GM19324 (cell line): ENCODE results near the gene ELOVL6.
"Not testable (repeated sequence)": the region's sequence is repeated elsewhere in the genome, so short reads cannot be mapped to it uniquely, and the experiment has no call there.

Experiments
- ATAC-seq: cut with Tn5 transposase; IDR thresholded peaks from one replicate; pipeline ENCODE4 v1.9.1; 2021; ENCODE audit warnings: mild to moderate bottlenecking, moderate library complexity; ENCODE audit not compliant: unreplicated experiment, low FRiP score

ELOVL6 gene

GRCh38 chr4:110197529-110198042, 829 bp downstream of the ELOVL6 start:
- ATAC-seq = no peak

DNA sequence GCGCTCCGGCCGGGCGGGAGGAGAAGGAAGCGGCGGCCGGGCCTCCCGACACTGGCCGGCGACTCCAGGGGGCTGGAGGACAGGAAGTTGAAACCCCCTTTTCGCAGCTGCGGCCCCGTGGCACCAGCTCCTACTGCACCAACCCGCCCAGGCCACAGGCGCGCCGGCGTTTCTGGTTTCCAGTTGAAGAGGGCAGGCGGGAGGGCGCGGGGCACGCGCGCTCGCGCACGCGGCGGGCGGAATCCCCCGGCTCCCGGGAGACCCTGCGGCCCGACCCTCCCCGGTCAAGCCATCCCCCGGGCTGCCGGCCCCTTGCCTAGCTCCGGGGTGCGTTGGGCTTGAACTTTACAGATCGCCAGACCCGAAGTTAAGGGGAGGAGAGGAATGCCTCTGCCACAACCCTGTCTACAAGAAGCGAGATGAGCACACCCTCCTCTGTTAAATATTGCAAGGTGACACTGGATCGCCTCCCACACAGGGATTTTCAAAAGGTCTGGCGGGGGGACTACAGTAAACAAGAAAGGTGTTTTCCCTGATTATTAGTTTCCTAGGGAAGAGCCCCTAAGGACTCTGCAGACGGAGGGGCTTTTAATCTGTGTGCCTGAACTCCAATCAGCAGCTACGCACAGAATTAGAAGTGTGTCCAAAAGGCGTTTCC, 1.4 kb downstream of the ELOVL6 start:
- ATAC-seq = peak; percentile 33

GRCh38 chr4:110196206-110196870, 2.1 kb downstream of the ELOVL6 start:
- ATAC-seq = peak; percentile 41

GRCh38 chr4:110195561-110196205, 2.7 kb downstream of the ELOVL6 start:
- peak; percentile 0 for ATAC-seq

- peak; percentile 82 for ATAC-seq
Observed at GRCh38 chr4:110193822-110194761, 4.3 kb downstream of the ELOVL6 start.

DNA sequence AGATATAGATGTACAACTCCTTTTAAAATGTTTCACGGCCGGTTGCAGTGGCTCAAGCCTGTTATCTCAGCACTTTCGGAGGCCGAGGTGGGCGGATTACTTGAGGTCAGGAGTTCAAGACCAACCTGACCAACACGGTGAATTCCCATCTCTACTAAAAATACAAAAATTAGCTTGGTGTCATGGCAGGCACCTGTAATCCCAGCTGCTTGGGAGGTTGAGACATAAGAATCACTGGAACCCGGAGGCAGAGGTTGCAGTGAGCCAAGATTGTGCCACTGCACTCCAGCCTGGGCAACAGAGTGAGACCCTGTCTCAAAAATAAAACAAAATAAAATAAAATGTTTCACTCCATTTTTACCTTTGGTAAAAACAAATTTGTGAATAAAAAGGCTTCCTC, 5.1 kb downstream of the ELOVL6 start:
- not testable (repeated sequence) for ATAC-seq

DNA sequence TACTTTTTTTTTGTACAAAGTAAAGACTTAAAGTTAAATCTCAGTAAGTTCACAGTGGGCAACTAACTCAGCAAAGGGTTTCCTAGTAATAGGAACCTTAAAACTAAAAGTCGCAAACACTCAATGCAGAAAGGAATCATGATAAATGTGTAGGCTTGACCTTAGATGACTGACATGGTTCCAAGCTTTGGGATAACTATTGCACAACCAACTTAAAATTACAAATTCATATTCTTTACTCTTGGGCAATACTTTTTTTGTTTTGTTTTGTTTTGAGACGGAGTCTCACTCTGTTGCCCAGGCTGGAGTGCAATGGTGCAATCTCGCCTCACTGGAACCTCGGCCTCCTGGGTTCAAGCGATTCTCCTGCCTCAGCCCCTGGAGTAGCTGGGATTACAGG, 8.2 kb downstream of the ELOVL6 start:
- ATAC-seq = no peak

- no peak for ATAC-seq
Observed at GRCh38 chr4:110188113-110188512, 10.3 kb downstream of the ELOVL6 start.

DNA sequence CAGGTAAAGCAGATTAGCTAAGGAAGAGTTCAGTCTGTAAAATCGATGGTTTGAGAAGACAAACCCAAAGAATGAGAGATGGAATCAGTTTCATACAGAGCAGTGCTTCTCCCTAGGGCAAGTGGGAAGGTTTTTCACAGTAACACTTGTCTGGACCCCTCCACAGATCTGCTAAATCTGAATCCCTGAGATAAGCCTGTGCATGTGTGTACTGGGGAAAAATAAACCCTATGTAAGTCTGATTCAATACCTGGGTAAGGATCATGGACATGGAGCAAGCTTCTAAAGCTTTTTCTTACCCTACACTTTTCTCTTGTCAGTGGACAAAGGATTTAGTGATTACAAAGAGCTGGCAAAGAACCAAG, 13.6 kb downstream of the ELOVL6 start:
- ATAC-seq = no peak

GRCh38 chr4:110184140-110184790, 14.2 kb downstream of the ELOVL6 start:
- ATAC-seq = no peak

DNA sequence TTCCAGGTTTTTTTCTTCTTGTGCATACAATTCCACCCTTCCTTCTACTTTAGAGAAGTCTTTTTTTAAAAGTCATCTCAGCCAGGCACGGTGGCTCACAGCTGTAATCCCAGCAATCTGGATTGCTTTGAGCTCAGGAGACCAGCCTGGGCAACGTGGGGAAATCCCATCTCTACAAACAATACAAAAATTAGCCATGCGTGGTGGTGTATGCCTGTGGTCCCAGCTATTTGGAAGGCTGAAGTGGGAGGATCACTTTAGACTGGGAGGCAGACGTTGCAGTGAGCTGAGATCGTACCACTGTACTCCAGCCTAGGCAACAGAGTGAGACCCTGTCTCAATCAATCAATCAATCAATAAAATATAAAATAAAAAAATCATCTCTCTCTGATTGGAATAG, 14.8 kb downstream of the ELOVL6 start:
- no peak for ATAC-seq

GRCh38 chr4:110183058-110183457, 15.4 kb downstream of the ELOVL6 start:
- ATAC-seq = no peak

DNA sequence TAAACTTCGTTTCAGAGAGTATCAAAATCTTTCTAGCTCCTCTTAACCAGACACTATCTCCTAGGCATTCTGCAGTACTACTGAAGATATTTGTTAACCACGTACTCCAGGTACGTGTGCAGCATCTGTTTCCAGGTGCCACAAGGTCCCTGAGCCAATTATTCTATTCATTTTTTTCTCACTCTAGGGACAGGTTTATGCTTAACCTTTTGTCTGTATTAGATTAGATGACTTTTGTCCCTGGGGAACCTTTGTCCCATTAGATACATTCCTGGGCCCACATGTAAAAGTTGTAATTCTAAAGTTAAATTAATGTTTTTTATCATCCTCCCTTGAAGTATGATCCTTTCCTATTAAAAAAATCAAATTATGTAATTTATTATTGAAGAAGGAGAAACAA, 16.5 kb downstream of the ELOVL6 start:
- no peak for ATAC-seq

GRCh38 chr4:110175634-110176033, 22.8 kb downstream of the ELOVL6 start:
- ATAC-seq = no peak

DNA sequence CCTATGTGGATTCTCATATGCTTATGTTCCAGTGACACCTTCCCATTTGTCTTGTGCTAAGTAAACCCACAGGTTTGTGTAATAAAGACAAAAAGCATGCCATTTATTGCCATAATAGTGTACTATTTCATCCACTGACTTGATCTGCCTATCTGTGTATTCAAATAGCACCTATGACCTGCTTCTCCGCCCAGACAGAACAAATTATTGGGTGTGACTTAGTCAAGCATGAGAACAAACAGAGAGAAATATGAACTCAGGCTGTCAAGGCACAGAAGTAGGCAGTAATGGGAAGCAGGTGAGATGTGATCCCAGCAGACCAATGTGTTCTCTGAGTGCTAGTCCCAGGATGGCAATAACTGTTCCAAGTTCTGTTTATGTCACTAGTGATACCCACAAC, 25.4 kb downstream of the ELOVL6 start:
- ATAC-seq = no peak

GRCh38 chr4:110171971-110172370, 26.4 kb downstream of the ELOVL6 start:
- no peak for ATAC-seq

DNA sequence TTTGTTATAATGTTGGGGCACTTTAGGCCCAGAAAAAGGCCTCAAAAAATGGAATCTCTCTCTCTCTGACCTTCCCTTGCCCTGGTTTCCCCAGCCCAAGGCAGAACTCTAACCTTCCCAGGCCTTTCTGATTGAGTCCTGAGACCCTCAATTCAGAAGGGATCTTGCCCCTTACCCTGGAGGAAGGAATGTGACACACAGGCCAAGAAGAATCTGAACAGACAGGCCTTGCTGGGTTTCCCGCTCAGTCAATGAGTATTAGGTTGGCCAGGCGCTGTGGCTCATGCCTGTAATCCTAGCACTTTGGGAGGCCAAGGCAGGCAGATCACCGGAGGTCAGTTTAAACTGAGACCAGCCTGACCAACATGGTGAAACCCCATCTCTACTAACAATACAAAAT, 27.6 kb downstream of the ELOVL6 start:
- ATAC-seq = no peak

DNA sequence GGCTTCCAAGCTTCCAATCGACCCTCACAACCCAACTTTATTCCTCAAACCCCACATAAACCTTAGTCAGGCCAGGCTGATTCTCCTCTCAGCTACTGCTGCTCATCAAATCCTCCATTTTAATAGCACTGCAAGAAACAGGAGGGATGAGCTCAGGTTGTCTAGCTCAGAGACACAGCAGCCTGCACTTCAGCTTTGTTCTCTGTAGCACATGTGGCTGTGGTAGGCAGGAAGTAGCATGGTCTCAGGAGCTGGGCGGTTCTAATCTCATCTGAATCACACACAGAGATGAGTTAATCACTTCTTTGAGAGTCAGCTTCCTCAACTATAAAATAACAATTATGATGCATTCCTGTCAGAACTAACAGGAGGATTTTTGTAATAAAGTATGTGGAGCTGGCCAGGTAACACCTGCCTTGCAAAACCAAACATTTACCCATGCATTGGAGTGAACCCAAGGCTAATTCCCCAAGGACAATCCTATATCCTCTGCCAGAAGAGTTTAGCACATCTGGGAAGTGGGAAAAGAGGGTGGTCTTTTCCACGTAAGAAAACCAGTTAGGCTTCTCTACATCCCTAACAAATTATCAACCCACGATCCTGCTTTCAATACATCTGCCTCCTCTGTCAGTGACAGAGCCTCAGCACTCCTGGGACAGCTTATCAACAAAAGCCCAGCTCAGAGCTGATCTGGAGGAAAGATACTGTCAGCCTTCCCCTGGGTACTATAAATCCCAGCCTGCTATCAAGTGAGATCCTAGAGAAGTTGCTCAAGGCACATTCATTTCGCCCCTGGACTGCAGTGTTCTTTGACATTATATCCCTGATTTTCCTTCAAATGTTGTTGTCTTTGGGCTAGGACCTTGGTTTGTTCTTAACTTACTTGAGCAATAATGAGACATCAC, 32.8 kb downstream of the ELOVL6 start:
- ATAC-seq = no peak

DNA sequence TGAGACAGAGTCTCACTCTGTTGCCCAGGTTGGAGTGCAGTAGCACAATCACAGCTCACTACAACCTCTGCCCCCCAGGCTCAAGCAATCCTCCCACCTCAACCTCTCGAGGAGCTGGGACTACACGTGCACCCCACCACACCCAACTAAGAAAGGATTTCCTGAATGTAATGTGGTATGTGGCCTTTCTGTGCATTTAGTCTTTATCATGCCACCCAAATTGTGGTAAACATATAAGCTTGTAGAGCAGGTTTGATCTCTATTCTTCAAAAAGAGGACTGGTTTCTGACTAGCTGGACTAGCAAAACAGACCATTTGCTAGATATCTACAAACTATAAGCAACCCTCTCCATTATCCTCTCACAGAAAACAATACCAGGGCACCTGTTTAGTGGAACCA, 33.6 kb downstream of the ELOVL6 start:
- no peak for ATAC-seq
